C4-2B (cell line): ENCODE results near the gene TMEM240.
A peak's percentile ranks its signal among the peaks of the same experiment; 100 is the strongest.
"Not testable (repeated sequence)": the region's sequence is repeated elsewhere in the genome, so short reads cannot be mapped to it uniquely, and the experiment has no call there.

Source experiments
- H3K27ac ChIP-seq: fragments of 450-650 bp; 2 replicates; pipeline ENCODE4 v1.5.1; 2017
- ZFX ChIP-seq: fragments of 450-650 bp; IDR thresholded peaks from 2 replicates; pipeline ENCODE4 v1.6.1; 2017
- TF ChIP-seq, protein P1 (sequence below): fragments of 450-650 bp; conservative IDR thresholded peaks from 2 replicates; pipeline ENCODE4 v1.5.1; 2017; ENCODE audit warnings: mild to moderate bottlenecking

Gene TMEM240

DNA sequence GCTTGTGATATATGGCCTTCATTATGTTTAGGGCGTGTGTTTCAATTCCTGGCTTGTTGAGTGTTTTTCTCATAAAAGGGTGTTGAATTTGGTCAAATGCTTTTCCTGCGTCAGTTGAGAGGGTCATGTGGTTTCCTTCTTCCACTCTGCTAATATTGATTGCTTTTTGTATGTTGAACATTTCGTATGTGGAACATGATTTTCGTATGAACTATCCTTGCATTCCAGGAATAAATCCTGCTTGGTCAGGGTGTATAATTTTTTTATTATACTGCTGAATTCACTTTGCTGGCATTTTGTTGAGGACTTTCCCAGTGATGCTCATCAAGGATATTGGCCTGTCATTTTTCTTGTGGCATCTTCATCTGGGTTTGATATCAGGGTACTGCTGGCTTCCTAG is 33.1 kb downstream of the TMEM240 start:
- H3K27ac ChIP-seq: no peak overlapping the region
- TF ChIP-seq, protein P1, sequence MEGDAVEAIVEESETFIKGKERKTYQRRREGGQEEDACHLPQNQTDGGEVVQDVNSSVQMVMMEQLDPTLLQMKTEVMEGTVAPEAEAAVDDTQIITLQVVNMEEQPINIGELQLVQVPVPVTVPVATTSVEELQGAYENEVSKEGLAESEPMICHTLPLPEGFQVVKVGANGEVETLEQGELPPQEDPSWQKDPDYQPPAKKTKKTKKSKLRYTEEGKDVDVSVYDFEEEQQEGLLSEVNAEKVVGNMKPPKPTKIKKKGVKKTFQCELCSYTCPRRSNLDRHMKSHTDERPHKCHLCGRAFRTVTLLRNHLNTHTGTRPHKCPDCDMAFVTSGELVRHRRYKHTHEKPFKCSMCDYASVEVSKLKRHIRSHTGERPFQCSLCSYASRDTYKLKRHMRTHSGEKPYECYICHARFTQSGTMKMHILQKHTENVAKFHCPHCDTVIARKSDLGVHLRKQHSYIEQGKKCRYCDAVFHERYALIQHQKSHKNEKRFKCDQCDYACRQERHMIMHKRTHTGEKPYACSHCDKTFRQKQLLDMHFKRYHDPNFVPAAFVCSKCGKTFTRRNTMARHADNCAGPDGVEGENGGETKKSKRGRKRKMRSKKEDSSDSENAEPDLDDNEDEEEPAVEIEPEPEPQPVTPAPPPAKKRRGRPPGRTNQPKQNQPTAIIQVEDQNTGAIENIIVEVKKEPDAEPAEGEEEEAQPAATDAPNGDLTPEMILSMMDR: no peak
- TF ChIP-seq ZFX: no peak

DNA sequence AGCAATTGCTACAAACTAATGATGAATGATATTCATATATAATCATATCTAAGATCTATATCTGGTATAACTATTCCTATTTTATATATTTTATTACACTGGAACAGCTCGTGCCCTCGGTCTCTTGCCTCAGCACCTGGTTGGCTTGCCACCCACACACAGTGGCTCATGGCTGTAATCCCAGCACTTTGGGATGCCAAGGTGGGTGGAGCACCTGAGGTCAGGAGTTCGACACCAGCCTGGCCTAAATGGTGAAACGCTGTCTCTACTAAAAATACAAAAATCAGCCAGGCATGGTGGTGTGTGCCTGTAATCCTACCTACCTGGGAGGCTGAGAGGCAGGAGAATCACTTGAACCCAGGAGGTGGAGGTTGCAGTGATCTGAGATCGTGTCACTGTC is 34.6 kb downstream of the TMEM240 start:
- H3K27ac ChIP-seq: peak overlapping the region; percentile 77

DNA sequence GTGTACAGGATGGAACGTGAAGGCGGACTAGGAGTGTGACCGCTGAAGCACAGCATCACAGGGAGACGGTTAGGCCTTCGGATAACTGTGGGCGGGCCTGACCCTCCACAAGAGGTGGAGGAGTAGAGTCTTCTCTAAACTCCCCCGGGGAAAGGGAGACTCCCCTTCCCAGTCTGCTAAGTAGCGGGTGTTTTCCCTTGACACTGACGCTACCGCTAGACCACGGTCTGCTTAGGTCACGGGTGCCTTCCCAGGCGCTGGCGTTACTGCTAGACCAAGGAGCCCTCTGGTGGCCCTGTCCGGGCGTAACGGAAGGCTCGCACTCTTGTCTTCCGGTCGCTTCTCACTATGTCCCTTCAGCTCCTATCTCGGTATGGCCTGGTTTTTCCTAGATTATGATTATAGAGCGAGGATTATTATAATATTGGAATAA is 35.0 kb downstream of the TMEM240 start:
- TF ChIP-seq, protein P1: peak; percentile 64
- peak overlapping the region; percentile 77 for H3K27ac ChIP-seq

DNA sequence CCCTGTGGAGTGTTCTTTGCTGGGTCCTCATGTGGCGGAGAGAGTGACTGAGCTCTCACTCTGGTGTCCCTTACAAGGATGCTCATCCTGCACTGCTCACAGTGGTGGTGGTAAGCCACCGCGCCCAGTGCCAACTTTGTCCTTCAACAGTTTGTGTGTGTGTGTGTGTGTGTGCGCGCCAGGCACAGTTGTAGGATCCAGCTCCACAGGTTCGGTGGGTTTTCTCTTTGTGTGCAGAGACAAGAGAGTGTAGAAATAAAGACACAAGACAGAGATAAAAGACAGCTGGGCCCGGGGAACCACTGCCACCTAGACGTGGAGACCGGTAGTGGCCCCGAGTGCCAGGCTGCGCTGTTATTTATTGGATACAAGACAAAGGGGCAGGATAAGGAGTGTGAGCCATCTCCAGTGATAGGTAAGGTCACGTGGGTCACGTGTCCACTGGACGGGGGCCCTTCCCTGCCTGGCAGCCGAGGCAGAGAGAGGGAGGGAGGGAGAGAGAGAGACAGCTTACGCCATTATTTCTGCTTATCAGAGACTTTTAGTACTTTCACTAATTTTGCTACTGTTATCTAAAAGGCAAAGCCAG is 35.6 kb downstream of the TMEM240 start:
- TF ChIP-seq, protein P1: peak; percentile 97
- H3K27ac ChIP-seq: peak overlapping the region; percentile 77

DNA sequence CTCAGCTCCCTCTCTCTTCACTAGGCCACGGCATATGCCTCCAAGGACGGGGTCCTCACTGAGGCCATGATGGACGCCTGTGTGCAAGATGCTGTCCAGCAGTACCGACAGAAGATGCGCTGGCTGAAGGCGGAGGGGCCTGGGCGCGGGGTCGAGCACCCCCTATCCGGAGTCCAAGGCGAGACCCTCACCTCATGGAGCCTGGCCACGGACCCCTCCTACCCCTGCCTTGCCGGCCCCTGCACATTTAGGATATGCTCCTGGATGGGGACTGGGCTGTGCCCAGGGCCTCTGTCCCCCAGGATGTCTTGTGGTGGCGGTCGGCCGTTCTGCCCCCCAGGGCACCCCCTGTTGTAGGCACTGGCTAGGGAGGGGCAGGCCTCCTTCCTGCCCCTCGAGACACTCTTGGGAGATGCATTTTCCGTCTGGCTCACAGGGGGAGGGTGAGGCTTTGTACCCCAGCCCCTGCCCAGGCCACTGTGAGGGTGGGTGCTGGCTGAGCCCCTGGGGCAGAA is 44.9 kb downstream of the TMEM240 start:
- H3K27ac ChIP-seq: not testable (repeated sequence)

DNA sequence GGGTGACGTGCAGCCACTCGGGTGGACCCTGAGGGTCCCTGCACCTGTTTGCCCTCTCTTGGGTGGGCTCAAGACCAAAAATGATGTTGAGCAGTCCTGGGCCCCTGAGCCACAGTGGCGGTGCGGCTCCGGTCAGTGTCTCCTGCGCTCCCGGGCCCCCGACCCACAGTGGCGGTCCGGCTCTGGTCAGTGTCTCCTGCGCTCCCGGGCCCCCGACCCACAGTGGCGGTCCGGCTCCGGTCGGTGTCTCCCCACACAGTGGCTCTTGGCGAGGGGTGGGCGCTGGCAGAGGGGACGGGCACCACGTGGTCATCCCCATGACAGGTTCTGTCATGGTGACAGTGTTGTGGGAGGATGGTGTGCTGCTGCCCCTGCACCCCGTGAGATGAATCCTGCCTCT is 46.1 kb downstream of the TMEM240 start:
- H3K27ac ChIP-seq: not testable (repeated sequence)

DNA sequence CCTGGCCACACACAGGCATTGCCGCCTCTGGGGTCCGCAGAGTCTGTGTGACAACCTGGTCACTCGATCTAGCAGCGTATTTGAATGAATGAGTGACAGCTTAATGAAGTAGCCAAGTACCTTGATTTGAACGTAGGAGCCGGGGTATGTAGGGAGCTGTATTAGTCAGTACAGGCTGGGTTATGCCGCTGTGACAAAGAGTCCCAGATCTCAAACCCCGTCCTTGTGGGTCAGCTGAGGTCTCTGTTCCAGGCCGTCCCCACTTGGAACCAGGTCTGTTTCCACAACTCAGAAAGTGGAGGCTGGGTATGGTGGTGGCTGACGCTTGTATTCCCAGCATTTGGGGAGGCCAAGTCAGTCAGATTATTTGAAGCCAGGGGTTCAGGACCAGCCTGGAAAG is 48.8 kb downstream of the TMEM240 start:
- TF ChIP-seq ZFX: no peak
- TF ChIP-seq, protein P1: no peak
- no peak overlapping the region for H3K27ac ChIP-seq

DNA sequence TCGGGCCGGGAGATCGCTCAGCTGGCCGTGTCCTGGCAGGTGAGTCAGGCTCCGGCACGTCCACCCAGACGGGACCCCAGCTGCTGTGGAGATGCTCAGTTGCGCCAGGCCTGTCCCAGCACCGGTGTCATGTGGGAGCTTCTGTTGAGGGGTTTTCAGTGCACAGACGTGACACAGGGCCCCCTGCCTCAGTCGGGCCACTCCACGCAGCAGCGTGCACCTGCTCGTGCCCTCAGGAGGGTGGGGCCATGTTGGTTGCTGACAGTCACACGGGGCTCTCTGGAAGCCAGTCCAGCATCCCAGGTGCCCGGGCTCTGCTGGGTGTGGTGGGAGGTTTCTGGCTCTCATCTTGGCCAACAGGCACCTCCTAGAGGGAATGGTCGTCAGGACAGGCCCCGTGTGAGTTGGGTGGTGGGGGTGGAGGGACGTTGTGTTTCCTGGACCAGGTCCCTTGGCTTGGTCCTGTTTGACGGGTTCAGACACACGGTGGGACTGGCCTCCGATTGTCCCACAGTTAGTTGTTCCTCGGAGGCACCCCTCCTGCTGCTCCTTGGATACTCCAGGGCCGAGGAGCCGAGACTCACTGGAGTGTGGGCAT is 49.7 kb downstream of the TMEM240 start:
- H3K27ac ChIP-seq: no peak overlapping the region
- TF ChIP-seq ZFX: no peak
- TF ChIP-seq, protein P1: no peak

DNA sequence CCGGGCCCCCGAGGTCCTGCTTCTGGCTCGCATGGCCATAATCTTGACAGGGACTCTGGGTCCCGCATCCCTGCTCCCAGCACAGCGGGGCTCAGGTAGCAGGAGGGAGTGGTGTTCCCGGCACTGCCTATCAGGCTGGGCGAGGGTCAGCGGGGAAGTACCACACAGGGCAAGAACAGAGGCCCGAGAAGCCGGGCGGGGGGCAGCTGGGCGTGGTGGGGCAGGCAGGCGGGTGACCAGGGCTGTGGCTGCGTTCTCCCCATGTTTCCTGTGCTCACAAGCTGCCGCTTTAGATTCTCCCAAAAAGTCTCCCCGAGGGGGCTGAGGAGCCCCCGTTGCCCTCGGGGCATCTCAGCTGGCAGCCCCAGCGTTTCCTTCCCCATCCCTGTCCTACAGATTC is 50.6 kb downstream of the TMEM240 start:
- no peak for TF ChIP-seq ZFX
- TF ChIP-seq, protein P1: no peak
- no peak overlapping the region for H3K27ac ChIP-seq
